ENCODE results near the gene SUCLG2. TPM values are rescaled to one million over a fixed set of nuclear protein-coding genes. Genes with fewer than 3 reads are reported as not detected.

SUCLG2 gene
- total and polyA plus RNA-seq, 9 of the 15 experiments (the other 6 are each of a cell fraction or from before 2014, with no cell fraction given) = 10.1 to 41.4 (median 29.0) TPM

- Histone ChIP-seq H3K4me3 (no peak overlapping the region), H3K4me2 (ENCODE audit: insufficient read depth, low read length) (no peak overlapping the region), H3K79me2 (ENCODE audit: control insufficient read depth, insufficient read depth, low read length) (no peaks in the 10 kb centered on the region), H3K27ac (ENCODE audit: extremely low read depth, low read depth, low read length) (no peak overlapping the region), H3K9me3 (replicated peaks; ENCODE audit: control insufficient read depth, insufficient read depth, low read depth, low read length) (no peaks in the 10 kb centered on the region), H3K36me3 (ENCODE audit: control insufficient read depth, insufficient read depth, low read length) (no peaks in the 10 kb centered on the region), H3K9ac (ENCODE audit: insufficient read depth in 1 of 2, low read depth in 2 of 2, low read length in 2 of 2) (no peak overlapping the region), H3K4me1 (replicated peaks in 1 of 2; ENCODE audit: control insufficient read depth in 2 of 2, insufficient read depth in 2 of 2, low read length in 2 of 2) (no peaks in the 10 kb centered on the region; a peak in 2 of 5 replicates), H3K27me3 (ENCODE audit: control insufficient read depth in 2 of 2, insufficient read depth in 2 of 2, low read length in 2 of 2) (no peaks in the 10 kb centered on the region), H3K9me1 (ENCODE audit: control insufficient read depth, insufficient read depth, low read length) (no peaks in the 10 kb centered on the region), H2AFZ (ENCODE audit: low read depth, low read length) (no peak overlapping the region), H4K20me1 (replicated peaks; ENCODE audit: control insufficient read depth, insufficient read depth, low read length) (no peaks in the 10 kb centered on the region)
- no peak for FAIRE-seq
- intact Hi-C loops (cut with micrococcal nuclease) (no loop called here), in situ Hi-C loops (cut with MboI) (no loop called here)
- BruUV-seq (replicated peaks) = no TSS peak
- no peak for TF ChIP-seq GATAD2B (IDR thresholded peaks at IDR 0.05; ENCODE audit: borderline replicate concordance)
- no peak for TF ChIP-seq ZNF146 (CRISPR knock-in tag; IDR thresholded peaks at IDR 0.05; ENCODE audit: unreplicated experiment)
- TF ChIP-seq TAF7 (tag; IDR thresholded peaks at IDR 0.05) = no peak
- TF ChIP-seq GTF2B (IDR thresholded peaks at IDR 0.05; ENCODE audit: extremely low read depth, insufficient read length) = no peak
- no peak for TF ChIP-seq MEF2D (tag; conservative IDR thresholded peaks at IDR 0.05; ENCODE audit: low read depth)
- DNase-seq (ENCODE audit: extremely low read depth in 1 of 4, low spot score in 3 of 4) = no peak
- 100% methylated on average over 2 of the region's 2 CpGs for WGBS (ENCODE audit: insufficient coverage, low coverage, missing lambda C conversion rate)
- ATAC-seq = no peak
- POLR2A ChIA-PET = no interaction called here
- CTCF ChIA-PET (ENCODE audit: low intra/inter-chr PET ratio) = no interaction called here
Observed at GRCh38 chr3:67472674-67473201, 181.7 kb downstream of the SUCLG2 start.

GRCh38 chr3:67470207-67470606 is 184.2 kb downstream of the SUCLG2 start:
- Histone ChIP-seq H3K9ac (ENCODE audit: insufficient read depth in 1 of 2, low read depth in 2 of 2, low read length in 2 of 2) (no peak overlapping the region), H3K4me3 (no peak overlapping the region), H2AFZ (ENCODE audit: low read depth, low read length) (no peak overlapping the region), H3K9me1 (ENCODE audit: control insufficient read depth, insufficient read depth, low read length) (no peaks in the 10 kb centered on the region), H3K27ac (ENCODE audit: extremely low read depth, low read depth, low read length) (no peak overlapping the region), H3K36me3 (ENCODE audit: control insufficient read depth, insufficient read depth, low read length) (no peaks in the 10 kb centered on the region), H3K4me2 (ENCODE audit: insufficient read depth, low read length) (no peak overlapping the region), H3K27me3 (ENCODE audit: control insufficient read depth in 2 of 2, insufficient read depth in 2 of 2, low read length in 2 of 2) (no peaks in the 10 kb centered on the region), H3K4me1 (replicated peaks in 1 of 2; ENCODE audit: control insufficient read depth in 2 of 2, insufficient read depth in 2 of 2, low read length in 2 of 2) (no peaks in the 10 kb centered on the region), H3K9me3 (replicated peaks; ENCODE audit: control insufficient read depth, insufficient read depth, low read depth, low read length) (no peaks in the 10 kb centered on the region), H4K20me1 (replicated peaks; ENCODE audit: control insufficient read depth, insufficient read depth, low read length) (no peaks in the 10 kb centered on the region), H3K79me2 (ENCODE audit: control insufficient read depth, insufficient read depth, low read length) (no peaks in the 10 kb centered on the region)
- 89% methylated on average over 1 of the region's 1 CpG for WGBS (ENCODE audit: insufficient coverage, low coverage, missing lambda C conversion rate)
- FAIRE-seq = no peak
- ATAC-seq = no peak
- in situ Hi-C loops (cut with MboI) = no loop called here
- no TSS peak for BruUV-seq (replicated peaks)
- CTCF ChIA-PET (ENCODE audit: low intra/inter-chr PET ratio) = no interaction called here
- no peak for DNase-seq (ENCODE audit: extremely low read depth in 1 of 4, low spot score in 3 of 4)
- intact Hi-C loops (cut with micrococcal nuclease) = no loop called here
- POLR2A ChIA-PET = no interaction called here
- TF ChIP-seq KDM2B (CRISPR knock-in tag; IDR thresholded peaks at IDR 0.05) (no peak), ZNF778 (CRISPR knock-in tag; IDR thresholded peaks at IDR 0.05) (no peak), ZNF384 (IDR thresholded peaks at IDR 0.05; ENCODE audit: low read depth, low read length) (no peak), HDAC6 (IDR thresholded peaks at IDR 0.05; ENCODE audit: low read depth, low read length) (no peak), NONO (IDR thresholded peaks at IDR 0.05; ENCODE audit: low read depth in 2 of 2, low read length in 1 of 2) (no peak), GTF2B (IDR thresholded peaks at IDR 0.05; ENCODE audit: extremely low read depth, insufficient read length) (no peak), ZNF561 (CRISPR knock-in tag; conservative IDR thresholded peaks at IDR 0.05) (no peak), ZNF197 (CRISPR knock-in tag; IDR thresholded peaks at IDR 0.05; ENCODE audit: low read depth) (no peak), FOXA3 (CRISPR knock-in tag; conservative IDR thresholded peaks at IDR 0.05 in 1 of 2, IDR thresholded peaks at IDR 0.05 in 1 of 2) (no peak)

All from K562 (cell line).